H1 (cell line): ENCODE data around the gene ZFPL1. TPM values are rescaled to one million over a fixed set of nuclear protein-coding genes. Genes with fewer than 3 reads are reported as not detected.

ENCODE experiments used
- ASH2L ChIP-seq: fragments of 200-600, 300-600 bp; sonication (generic); IDR thresholded peaks from one replicate; pipeline ENCODE4 v1.7.1; 2017; ENCODE audit warnings: low read length
- E2F6 ChIP-seq: IDR thresholded peaks from 2 replicates; pipeline ENCODE4 v1.6.1; 2012; ENCODE audit warnings: inconsistent platforms
- JUND ChIP-seq: IDR thresholded peaks from 2 replicates; pipeline ENCODE4 v1.6.1; 2011; ENCODE audit warnings: mild to moderate bottlenecking, improper control_type of control experiment, low read length
- MAFK ChIP-seq: IDR thresholded peaks from 2 replicates; pipeline ENCODE4 v1.6.1; 2012; ENCODE audit warnings: low read depth, mild to moderate bottlenecking, improper control_type of control experiment, low read length
- MAX ChIP-seq: IDR thresholded peaks from 2 replicates; pipeline ENCODE4 v1.6.1; 2012; ENCODE audit warnings: inconsistent platforms
- SP4 ChIP-seq: IDR thresholded peaks from 2 replicates; pipeline ENCODE4 v1.6.1; 2012; ENCODE audit warnings: low read length, inconsistent platforms
- polyA plus RNA-seq, 7 experiments: library from polyadenylated mRNA; depleted of rRNA in 3 of 7; stranded (reverse) in 5 of 7; unstranded in 2 of 7; fragments of >200 nt in 5 of 7; fragments of 200-250 nt in 2 of 7; gene quantifications; 1 replicate in 5 of 7; 2 replicates in 1 of 7; 4 replicates in 1 of 7; pipeline versions ENCODE4 v1.2.1 to v1.2.3, GENCODE V29; 2011 to 2013; ENCODE audit warnings: missing spikeins in 2 of 7, mixed read lengths in 2 of 7
- total RNA-seq: library from RNA; stranded (reverse); fragmentation: NEBNext Ultra II Directional; extraction: Animal tissue kit (Norgen Biotek cat#: 25700); gene quantifications from 2 replicates; pipeline ENCODE4 v1.2.1, GENCODE V29; 2021

ZFPL1 gene
- total and polyA plus RNA-seq, 2 of the 8 experiments (the other 6 are each of a cell fraction or from before 2014, with no cell fraction given): 21.5 to 76.8 TPM

GRCh38 chr11:65083834-65084597 is at the start of gene ZFPL1, which contains the start of gene CDCA5 (continued):
- TF ChIP-seq MAX: peak; percentile 79
- TF ChIP-seq E2F6: no peak
- TF ChIP-seq ASH2L: peak; percentile 96
- no peak for TF ChIP-seq MAFK
- 0 out of 2 replicates have a peak, but pooled peaks have one; percentile 38 for TF ChIP-seq SP4
- peak; percentile 42; the same call in 1 of the 2 replicates for TF ChIP-seq JUND
